OCI-LY3 (cell line): ENCODE results near the gene PTPRN2.

Source experiments
- H2AFZ ChIP-seq: fragments of 200-600, 300-600 bp; shearing (Covaris generic); 2 replicates; pipeline ENCODE4 v1.6.0; 2014; ENCODE audit warnings: antibody characterized with exemption, low read depth, low read length
- H3K27ac ChIP-seq: fragments of 200-600, 300-600 bp; sonication (generic); 2 replicates; pipeline ENCODE4 v1.5.1; 2014; ENCODE audit warnings: mild to moderate bottlenecking, low read length, moderate library complexity, mixed read lengths
- H3K27me3 ChIP-seq: fragments of 200-600, 300-600 bp; sonication (generic); 2 replicates; pipeline ENCODE4 v1.6.1; 2014; ENCODE audit warnings: low read depth, low read length, mixed read lengths
- H3K36me3 ChIP-seq: fragments of 200-600, 300-600 bp; sonication (generic); replicated peaks from 2 replicates; pipeline ENCODE3; 2014; ENCODE audit warnings: low read depth, low read length, mixed read lengths
- H3K4me1 ChIP-seq: fragments of 300-600, 200-600 bp; sonication (generic); 2 replicates; pipeline ENCODE4 v1.6.1; 2014; ENCODE audit warnings: low read length, mixed read lengths
- H3K4me2 ChIP-seq: fragments of 200-600, 300-600 bp; sonication (generic); 2 replicates; pipeline ENCODE4 v1.6.1; 2014; ENCODE audit warnings: low read length, mixed read lengths
- H3K4me3 ChIP-seq: fragments of 300-600, 200-600 bp; sonication (generic); 2 replicates; pipeline ENCODE4 v1.5.1; 2014; ENCODE audit warnings: antibody characterized with exemption, mild to moderate bottlenecking, low read length, moderate library complexity
- H3K79me2 ChIP-seq: fragments of 300-600, 200-600 bp; shearing (Covaris generic); 2 replicates; pipeline ENCODE4 v1.6.1; 2014; ENCODE audit warnings: mild to moderate bottlenecking, low read length, mixed read lengths
- H3K9ac ChIP-seq: fragments of 300-600, 200-600 bp; shearing (Covaris generic); 2 replicates; pipeline ENCODE4 v1.6.0; 2014; ENCODE audit warnings: mild to moderate bottlenecking, low read length, moderate library complexity
- H3K9me3 ChIP-seq: fragments of 200-600, 300-600 bp; shearing (Covaris generic); 2 replicates; pipeline ENCODE4 v1.6.1; 2014; ENCODE audit warnings: low read length, mixed read lengths; ENCODE audit not compliant: insufficient read depth
- H4K20me1 ChIP-seq: fragments of 200-600, 300-600 bp; sonication (generic); 2 replicates; pipeline ENCODE4 v1.6.1; 2016; ENCODE audit warnings: low read length, mixed read lengths; ENCODE audit not compliant: insufficient read depth
- CTCF ChIP-seq: fragments of 200-600, 300-600 bp; sonication (generic); IDR thresholded peaks from 2 replicates; pipeline ENCODE4 v1.5.1; 2014; ENCODE audit warnings: antibody characterized with exemption, low read length, low read depth
- EZH2phosphoT487 ChIP-seq: fragments of 200-600 bp; shearing (Covaris generic); IDR thresholded peaks from 2 replicates; pipeline ENCODE4 v1.6.1; 2018; ENCODE audit warnings: antibody characterized with exemption, mixed run types, low read depth

The PTPRN2 gene

GRCh38 chr7:157538321-157538720 lies 1049.3 kb downstream of the PTPRN2 start:
- no peak overlapping the region for H3K27ac ChIP-seq
- H3K9me3 ChIP-seq = no peaks in the 10 kb centered on the region
- no peak overlapping the region for H3K9ac ChIP-seq
- no peaks in the 10 kb centered on the region for H3K36me3 ChIP-seq
- no peak overlapping the region for H2AFZ ChIP-seq
- H3K4me3 ChIP-seq = no peak overlapping the region
- H3K4me1 ChIP-seq = no peaks in the 10 kb centered on the region
- TF ChIP-seq EZH2phosphoT487 = no peak
- TF ChIP-seq CTCF = no peak
- H3K27me3 ChIP-seq = no peaks in the 10 kb centered on the region
- no peaks in the 10 kb centered on the region for H4K20me1 ChIP-seq
- no peak overlapping the region for H3K4me2 ChIP-seq
- no peaks in the 10 kb centered on the region for H3K79me2 ChIP-seq

GRCh38 chr7:157537056-157537455 lies 1050.6 kb downstream of the PTPRN2 start:
- Histone ChIP-seq H3K4me3 (no peak overlapping the region), H3K79me2 (no peaks in the 10 kb centered on the region), H3K36me3 (no peaks in the 10 kb centered on the region), H3K9me3 (no peaks in the 10 kb centered on the region), H3K27me3 (no peaks in the 10 kb centered on the region), H4K20me1 (no peaks in the 10 kb centered on the region), H3K9ac (no peak overlapping the region), H3K27ac (no peak overlapping the region), H2AFZ (no peak overlapping the region), H3K4me1 (no peaks in the 10 kb centered on the region), H3K4me2 (no peak overlapping the region)
- no peak for TF ChIP-seq EZH2phosphoT487
- no peak for TF ChIP-seq CTCF

DNA sequence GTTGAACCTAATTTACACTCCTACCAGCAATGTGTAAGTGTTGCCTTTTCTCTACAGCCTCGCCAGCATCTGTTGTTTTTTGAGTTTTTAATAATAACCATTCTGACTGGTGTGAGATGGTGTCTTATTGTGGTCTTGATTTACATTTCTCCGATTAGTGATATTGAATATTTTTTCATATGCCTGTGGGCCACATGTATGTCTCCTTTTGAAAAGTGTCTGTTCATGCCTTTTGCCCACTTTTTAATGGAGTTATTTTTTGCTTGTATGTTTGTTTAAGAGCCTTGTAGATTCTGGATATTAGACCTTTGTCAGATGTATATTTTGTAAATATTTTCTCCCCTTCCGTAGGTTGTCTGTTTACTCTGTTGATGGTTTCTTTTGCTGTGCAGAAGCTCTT lies 1055.6 kb downstream of the PTPRN2 start:
- Histone ChIP-seq H3K4me3 (no peak overlapping the region), H3K27me3 (no peaks in the 10 kb centered on the region), H3K9me3 (no peaks in the 10 kb centered on the region), H2AFZ (no peak overlapping the region), H3K4me2 (no peak overlapping the region), H4K20me1 (no peaks in the 10 kb centered on the region), H3K4me1 (no peaks in the 10 kb centered on the region), H3K79me2 (no peaks in the 10 kb centered on the region), H3K9ac (no peak overlapping the region), H3K27ac (no peak overlapping the region), H3K36me3 (no peaks in the 10 kb centered on the region)
- TF ChIP-seq CTCF (no peak), EZH2phosphoT487 (no peak)

DNA sequence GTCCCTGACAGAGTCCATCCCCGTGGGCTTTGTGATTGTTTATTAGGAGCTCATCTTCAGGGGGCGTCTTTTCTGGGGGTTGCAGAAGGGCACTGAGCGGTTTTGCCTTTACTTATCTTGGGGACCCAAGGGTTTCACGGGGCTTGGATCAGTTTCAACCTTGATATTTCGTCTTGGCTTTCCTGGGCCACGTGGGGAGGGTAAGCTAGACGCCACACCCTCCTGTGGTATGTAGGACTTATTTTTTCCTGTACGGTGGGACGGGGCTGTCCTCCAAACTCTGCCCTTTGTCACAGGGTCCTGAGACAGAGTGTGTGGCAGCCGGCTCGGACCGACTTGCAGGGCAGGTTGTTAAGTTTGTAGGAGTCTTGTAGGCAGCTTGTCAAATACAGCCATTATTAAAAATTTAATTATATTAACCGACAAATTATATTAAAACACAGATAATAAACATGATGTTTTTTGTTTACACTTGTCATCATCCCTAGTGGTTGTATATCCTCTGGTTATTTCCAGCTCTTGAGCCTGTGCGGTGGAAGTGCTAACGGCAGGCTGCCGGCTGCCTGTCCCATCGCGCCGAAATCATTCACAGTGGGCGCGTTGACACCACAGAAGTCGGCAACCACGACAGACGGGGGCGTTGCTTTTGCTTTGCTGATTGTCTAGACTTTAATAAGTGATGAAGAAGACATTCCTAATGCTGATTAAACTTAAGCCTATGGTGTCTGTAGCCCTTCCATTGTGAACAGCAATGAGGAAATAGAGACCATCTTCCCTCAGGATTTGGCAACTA lies 1057.7 kb downstream of the PTPRN2 start:
- Histone ChIP-seq H3K9ac (no peak overlapping the region), H3K4me3 (no peak overlapping the region), H3K4me2 (no peak overlapping the region), H3K9me3 (no peaks in the 10 kb centered on the region), H2AFZ (no peak overlapping the region), H3K79me2 (no peaks in the 10 kb centered on the region), H3K36me3 (no peaks in the 10 kb centered on the region), H3K27ac (no peak overlapping the region), H3K27me3 (no peaks in the 10 kb centered on the region), H3K4me1 (no peaks in the 10 kb centered on the region), H4K20me1 (no peaks in the 10 kb centered on the region)
- TF ChIP-seq EZH2phosphoT487 = no peak
- TF ChIP-seq CTCF = no peak
